ENCODE measurements around the gene MIEF1.

The MIEF1 gene

GRCh38 chr22:39530692-39531331 is 28.7 kb downstream of the MIEF1 start:
- peak; percentile 44 for TF ChIP-seq CTCF (conservative IDR thresholded peaks at IDR 0.05; ENCODE audit: low read length)
- DNase-seq (ENCODE audit: low read depth), result peak; percentile 44
- peak overlapping the region; percentile 30 for H3K4me3 ChIP-seq (ENCODE audit: low read length)

GRCh38 chr22:39532215-39533073 is 30.4 kb downstream of the MIEF1 start, which contains the start of gene RPS19BP1:
TSS of gene RPS19BP1 (minus strand) at chr22:39532748. CDS start at chr22:39532738, 10 bp downstream.
- H3K4me3 ChIP-seq (ENCODE audit: low read length), result peak within 1 kb of the TSS; percentile 97
- DNase-seq (ENCODE audit: low read depth), result peak; percentile 99
- TF ChIP-seq CTCF (conservative IDR thresholded peaks at IDR 0.05; ENCODE audit: low read length), result no peak

- no peak for TF ChIP-seq CTCF (conservative IDR thresholded peaks at IDR 0.05; ENCODE audit: low read length)
- H3K4me3 ChIP-seq (ENCODE audit: low read length), result no peak overlapping the region
- DNase-seq (ENCODE audit: low read depth), result no peak
These were observed 32.0 kb downstream of the MIEF1 start for GRCh38 chr22:39534092-39534506.

GRCh38 chr22:39534591-39535356 is 32.7 kb downstream of the MIEF1 start:
- DNase-seq (ENCODE audit: low read depth), result peak; percentile 53
- TF ChIP-seq CTCF (conservative IDR thresholded peaks at IDR 0.05; ENCODE audit: low read length), result peak; percentile 65
- peak overlapping the region; percentile 17; the same call in 1 of the 2 replicates for H3K4me3 ChIP-seq (ENCODE audit: low read length)

- TF ChIP-seq CTCF (conservative IDR thresholded peaks at IDR 0.05; ENCODE audit: low read length), result no peak
- no peak overlapping the region for H3K4me3 ChIP-seq (ENCODE audit: low read length)
- no peak for DNase-seq (ENCODE audit: low read depth)
These were observed 33.3 kb downstream of the MIEF1 start for GRCh38 chr22:39535357-39535725.

- TF ChIP-seq CTCF (conservative IDR thresholded peaks at IDR 0.05; ENCODE audit: low read length), result no peak
- no peak for DNase-seq (ENCODE audit: low read depth)
- H3K4me3 ChIP-seq (ENCODE audit: low read length), result no peak overlapping the region
These were observed 33.9 kb downstream of the MIEF1 start for GRCh38 chr22:39535831-39536449.
